Ishikawa (cell line): Measurements from ENCODE around the gene RAB9A.

Experiments used
- CEBPB ChIP-seq: IDR thresholded peaks from 2 replicates; pipeline ENCODE4 v1.6.1; 2012
- CREB1 ChIP-seq: IDR thresholded peaks from 2 replicates; pipeline ENCODE4 v1.6.1; 2012; ENCODE audit warnings: low read depth
- NFIC ChIP-seq: IDR thresholded peaks from 2 replicates; pipeline ENCODE4 v1.6.1; 2012
- TAF1 ChIP-seq: IDR thresholded peaks from 2 replicates; pipeline ENCODE4 v1.6.1; 2012; ENCODE audit warnings: low read depth, mild to moderate bottlenecking
- TCF12 ChIP-seq: IDR thresholded peaks from 2 replicates; pipeline ENCODE4 v1.6.1; 2012; ENCODE audit warnings: low read depth
- YY1 ChIP-seq: IDR thresholded peaks from 2 replicates; pipeline ENCODE4 v1.6.1; 2012; ENCODE audit warnings: low read depth
- ZBTB7A ChIP-seq: IDR thresholded peaks from 2 replicates; pipeline ENCODE4 v1.6.1; 2012; ENCODE audit warnings: low read depth
- TF ChIP-seq, protein P1 (sequence below): IDR thresholded peaks from 2 replicates; pipeline ENCODE4 v1.6.1; 2012; ENCODE audit warnings: low read depth, mild to moderate bottlenecking

DNA sequence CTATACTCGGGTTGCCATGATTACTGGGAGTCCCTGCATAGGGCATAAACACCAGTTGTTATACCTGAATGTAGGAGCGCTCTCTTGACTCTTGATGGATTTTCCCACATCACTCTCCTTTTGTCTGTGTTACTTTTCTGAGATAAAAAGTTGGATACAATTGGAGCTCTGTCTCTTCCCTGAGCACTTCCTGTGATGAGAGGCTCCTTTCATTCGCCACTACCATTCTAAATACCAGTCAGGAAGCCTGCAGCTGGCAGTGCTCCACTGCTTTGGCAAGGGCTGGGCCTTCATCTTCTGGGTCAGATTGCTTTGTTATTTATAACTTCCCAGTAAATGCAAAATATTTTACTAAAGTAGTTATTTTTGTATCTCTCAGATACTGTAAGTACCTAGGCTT is 22.1 kb upstream of the RAB9A start:
- TF ChIP-seq CEBPB = no peak
- no peak for TF ChIP-seq CREB1
- TF ChIP-seq ZBTB7A = no peak
- no peak for TF ChIP-seq YY1
- TF ChIP-seq, protein P1, sequence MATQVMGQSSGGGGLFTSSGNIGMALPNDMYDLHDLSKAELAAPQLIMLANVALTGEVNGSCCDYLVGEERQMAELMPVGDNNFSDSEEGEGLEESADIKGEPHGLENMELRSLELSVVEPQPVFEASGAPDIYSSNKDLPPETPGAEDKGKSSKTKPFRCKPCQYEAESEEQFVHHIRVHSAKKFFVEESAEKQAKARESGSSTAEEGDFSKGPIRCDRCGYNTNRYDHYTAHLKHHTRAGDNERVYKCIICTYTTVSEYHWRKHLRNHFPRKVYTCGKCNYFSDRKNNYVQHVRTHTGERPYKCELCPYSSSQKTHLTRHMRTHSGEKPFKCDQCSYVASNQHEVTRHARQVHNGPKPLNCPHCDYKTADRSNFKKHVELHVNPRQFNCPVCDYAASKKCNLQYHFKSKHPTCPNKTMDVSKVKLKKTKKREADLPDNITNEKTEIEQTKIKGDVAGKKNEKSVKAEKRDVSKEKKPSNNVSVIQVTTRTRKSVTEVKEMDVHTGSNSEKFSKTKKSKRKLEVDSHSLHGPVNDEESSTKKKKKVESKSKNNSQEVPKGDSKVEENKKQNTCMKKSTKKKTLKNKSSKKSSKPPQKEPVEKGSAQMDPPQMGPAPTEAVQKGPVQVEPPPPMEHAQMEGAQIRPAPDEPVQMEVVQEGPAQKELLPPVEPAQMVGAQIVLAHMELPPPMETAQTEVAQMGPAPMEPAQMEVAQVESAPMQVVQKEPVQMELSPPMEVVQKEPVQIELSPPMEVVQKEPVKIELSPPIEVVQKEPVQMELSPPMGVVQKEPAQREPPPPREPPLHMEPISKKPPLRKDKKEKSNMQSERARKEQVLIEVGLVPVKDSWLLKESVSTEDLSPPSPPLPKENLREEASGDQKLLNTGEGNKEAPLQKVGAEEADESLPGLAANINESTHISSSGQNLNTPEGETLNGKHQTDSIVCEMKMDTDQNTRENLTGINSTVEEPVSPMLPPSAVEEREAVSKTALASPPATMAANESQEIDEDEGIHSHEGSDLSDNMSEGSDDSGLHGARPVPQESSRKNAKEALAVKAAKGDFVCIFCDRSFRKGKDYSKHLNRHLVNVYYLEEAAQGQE = no peak
- TF ChIP-seq NFIC = no peak
- no peak for TF ChIP-seq TCF12
- TF ChIP-seq TAF1 = no peak
